Stromal cell of bone marrow (primary cell): ENCODE results near the gene RABL2B.
A peak's percentile ranks its signal among the peaks of the same experiment; 100 is the strongest.

ENCODE experiments used
- DNase-seq: peaks from one replicate; pipeline ENCODE4 v3.0.0-alpha.2; 2012; ENCODE audit warnings: low read depth

RABL2B gene

GRCh38 chr22:50737728-50738648 is 45.4 kb downstream of the RABL2B start, which contains the start of gene ACR:
Gene ACR, plus strand, starts transcription at chr22:50738204. Its CDS starts 32 bp downstream, at chr22:50738236.
- no peak for DNase-seq

GRCh38 chr22:50735739-50736030 is 47.8 kb downstream of the RABL2B start:
- no peak for DNase-seq

- no peak for DNase-seq
Measured at GRCh38 chr22:50734986-50735738, 48.3 kb downstream of the RABL2B start.

- no peak for DNase-seq
Measured at GRCh38 chr22:50734343-50734771, 49.1 kb downstream of the RABL2B start.

- DNase-seq: peak; percentile 32
Measured at GRCh38 chr22:50733521-50734342, 49.7 kb downstream of the RABL2B start.

GRCh38 chr22:50732681-50733080 is 50.8 kb downstream of the RABL2B start:
- no peak for DNase-seq

GRCh38 chr22:50731811-50732624 is 51.4 kb downstream of the RABL2B start:
- peak; percentile 8 for DNase-seq

- DNase-seq: no peak
Measured at GRCh38 chr22:50730941-50731661, 52.3 kb downstream of the RABL2B start.

- no peak for DNase-seq
Measured at GRCh38 chr22:50730013-50730891, 53.2 kb downstream of the RABL2B start.

GRCh38 chr22:50729391-50730012 is 53.9 kb downstream of the RABL2B start:
- DNase-seq: no peak

- DNase-seq: no peak
Measured at GRCh38 chr22:50728523-50728931, 54.9 kb downstream of the RABL2B start.

GRCh38 chr22:50727678-50728522 is 55.5 kb downstream of the RABL2B start:
- DNase-seq: no peak

GRCh38 chr22:50726643-50727340 is 56.6 kb downstream of the RABL2B start:
- no peak for DNase-seq

GRCh38 chr22:50725597-50725996 is 57.8 kb downstream of the RABL2B start:
- DNase-seq: no peak

GRCh38 chr22:50724616-50725015 is 58.8 kb downstream of the RABL2B start:
- DNase-seq: no peak

GRCh38 chr22:50723991-50724390 is 59.4 kb downstream of the RABL2B start:
- DNase-seq: no peak

- no peak for DNase-seq
Measured at GRCh38 chr22:50722716-50723428, 60.6 kb downstream of the RABL2B start.
